NT2/D1 (cell line): ENCODE results near the gene RAB26.
"Not testable (repeated sequence)": the region's sequence is repeated elsewhere in the genome, so short reads cannot be mapped to it uniquely, and the experiment has no call there.

ENCODE experiments used
- DNase-seq: peaks from one replicate; pipeline ENCODE4 v3.0.0-alpha.2; 2011; ENCODE audit warnings: low read depth, low spot score
- H3K27me3 ChIP-seq: 2 replicates; pipeline ENCODE4 v1.6.0; 2011; ENCODE audit warnings: mild to moderate bottlenecking; ENCODE audit not compliant: insufficient read length, insufficient read depth
- H3K36me3 ChIP-seq: 2 replicates; pipeline ENCODE4 v1.6.1; 2011; ENCODE audit warnings: mild to moderate bottlenecking, low read length, mixed read lengths; ENCODE audit not compliant: insufficient read depth, insufficient read length
- H3K4me1 ChIP-seq: 2 replicates; pipeline ENCODE4 v1.5.1; 2011; ENCODE audit not compliant: insufficient read depth, insufficient read length
- H3K4me3 ChIP-seq: 2 replicates; pipeline ENCODE4 v1.5.1; 2011; ENCODE audit warnings: low read depth; ENCODE audit not compliant: insufficient read length
- H3K9ac ChIP-seq: 2 replicates; pipeline ENCODE4 v1.6.0; 2011; ENCODE audit warnings: low read depth; ENCODE audit not compliant: insufficient read length
- H3K9me3 ChIP-seq: 2 replicates; pipeline ENCODE4 v1.5.1; 2011; ENCODE audit warnings: mild to moderate bottlenecking, low read length; ENCODE audit not compliant: insufficient read depth
- SUZ12 ChIP-seq: IDR thresholded peaks from 2 replicates; pipeline ENCODE4 v1.6.1; 2011; ENCODE audit not compliant: insufficient read length, insufficient read depth; ENCODE audit errors: extremely low read depth
- YY1 ChIP-seq: IDR thresholded peaks from 2 replicates; pipeline ENCODE4 v1.6.1; 2011; ENCODE audit not compliant: insufficient read length, insufficient read depth
- ZNF274 ChIP-seq: IDR thresholded peaks from 2 replicates; pipeline ENCODE4 v1.6.1; 2011; ENCODE audit warnings: mild to moderate bottlenecking, low read depth, low read length

The RAB26 gene

GRCh38 chr16:2126928-2127556 lies 21.4 kb upstream of the RAB26 start:
- not testable (repeated sequence) for H3K4me3 ChIP-seq, H3K9me3 ChIP-seq, H3K27me3 ChIP-seq, DNase-seq, H3K36me3 ChIP-seq
- peak overlapping the region; percentile 42 for H3K9ac ChIP-seq
- H3K4me1 ChIP-seq: peaks cover 22% of the 10 kb centered on the region

DNA sequence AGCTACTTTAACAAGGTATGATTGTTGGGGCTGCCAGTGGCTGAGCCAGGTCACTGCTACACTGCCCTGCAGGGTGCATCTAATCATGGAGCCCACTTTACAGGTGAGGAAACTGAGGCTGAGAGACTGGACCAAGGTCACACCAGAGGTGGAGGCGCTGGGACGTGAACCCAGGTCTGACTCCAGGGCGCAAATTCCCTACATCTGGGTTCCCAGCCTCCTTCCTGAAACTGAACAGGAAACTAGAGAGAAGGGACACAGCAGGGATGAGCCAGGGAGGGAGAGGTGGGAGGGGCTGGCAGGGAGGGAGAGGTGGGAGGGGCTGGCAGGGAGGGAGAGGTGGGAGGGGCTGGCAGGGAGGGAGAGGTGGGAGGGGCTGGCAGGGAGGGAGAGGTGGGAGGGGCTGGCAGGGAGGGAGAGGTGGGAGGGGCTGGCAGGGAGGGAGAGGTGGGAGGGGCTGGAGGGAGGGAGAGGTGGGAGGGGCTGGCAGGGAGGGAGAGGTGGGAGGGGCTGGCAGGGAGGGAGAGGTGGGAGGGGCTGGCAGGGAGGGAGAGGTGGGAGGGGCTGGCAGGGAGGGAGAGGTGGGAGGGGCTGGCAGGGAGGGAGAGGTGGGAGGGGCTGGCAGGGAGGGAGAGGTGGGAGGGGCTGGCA lies 20.7 kb upstream of the RAB26 start:
- not testable (repeated sequence) for H3K9me3 ChIP-seq
- DNase-seq: peak; percentile 58

GRCh38 chr16:2129251-2129650 lies 19.2 kb upstream of the RAB26 start:
- not testable (repeated sequence) for H3K9me3 ChIP-seq, H3K27me3 ChIP-seq, DNase-seq, H3K9ac ChIP-seq, H3K36me3 ChIP-seq, H3K4me3 ChIP-seq
- H3K4me1 ChIP-seq: peaks cover 20% of the 10 kb centered on the region

More for the DNA sequence above, 20.7 kb upstream of the RAB26 start:
- not testable (repeated sequence) for H3K36me3 ChIP-seq, H3K4me3 ChIP-seq, H3K27me3 ChIP-seq, H3K9ac ChIP-seq
- H3K4me1 ChIP-seq: peaks cover 22% of the 10 kb centered on the region

DNA sequence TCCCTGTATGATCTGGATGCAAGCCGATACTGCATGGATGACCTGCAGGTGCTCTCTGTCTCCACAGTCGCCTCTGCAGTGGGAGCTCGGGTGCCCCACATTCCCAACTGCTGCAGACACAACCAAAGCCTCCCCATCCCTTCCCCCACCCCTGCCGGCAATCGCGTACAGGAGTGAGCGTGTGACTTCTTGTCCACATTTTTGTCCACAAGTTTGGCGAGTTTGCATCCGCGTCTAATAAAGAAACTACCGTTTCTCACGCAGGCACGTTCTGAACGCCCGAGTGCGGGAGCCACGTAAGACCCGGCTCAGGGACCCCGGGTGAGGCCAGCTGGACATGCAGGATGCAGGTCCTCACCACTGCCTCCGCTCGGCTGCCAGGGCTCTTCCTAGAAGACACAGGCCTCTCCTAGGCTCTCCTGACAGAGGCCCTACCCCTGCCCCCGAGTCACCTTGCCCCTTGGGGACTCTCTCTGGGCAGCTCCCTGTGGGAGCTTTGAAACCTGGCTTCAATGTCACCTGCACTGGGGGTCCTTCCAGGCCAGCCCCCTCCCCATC lies 18.5 kb upstream of the RAB26 start:
- not testable (repeated sequence) for H3K36me3 ChIP-seq, H3K9ac ChIP-seq, DNase-seq, H3K27me3 ChIP-seq, H3K9me3 ChIP-seq, H3K4me3 ChIP-seq
- H3K4me1 ChIP-seq: peaks cover 17% of the 10 kb centered on the region

DNA sequence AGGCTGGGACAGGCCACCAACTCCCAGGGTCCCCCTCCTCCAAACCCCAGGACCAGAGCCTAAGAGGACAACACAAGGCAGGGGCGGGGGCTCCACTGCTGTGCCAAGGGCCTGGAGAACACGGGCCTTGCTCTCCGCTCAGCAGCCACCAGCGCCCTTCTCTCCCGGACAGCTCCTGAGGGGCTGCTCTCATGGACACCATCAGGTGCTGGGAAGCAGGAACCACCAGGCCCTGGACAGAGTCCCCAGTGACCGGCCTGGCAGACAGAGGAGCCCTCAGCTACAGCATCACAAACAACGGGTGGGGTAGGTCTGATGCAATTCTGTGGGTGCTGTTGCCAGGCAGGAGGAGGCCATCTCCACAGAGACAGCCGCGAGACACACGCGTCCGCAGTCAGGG lies 14.6 kb upstream of the RAB26 start:
- H3K4me1 ChIP-seq, DNase-seq, H3K4me3 ChIP-seq, H3K36me3 ChIP-seq, H3K9ac ChIP-seq, H3K27me3 ChIP-seq, H3K9me3 ChIP-seq: not testable (repeated sequence)

GRCh38 chr16:2135071-2135470 lies 13.4 kb upstream of the RAB26 start:
- not testable (repeated sequence) for DNase-seq, H3K36me3 ChIP-seq, H3K27me3 ChIP-seq, H3K4me1 ChIP-seq, H3K9me3 ChIP-seq
- Histone ChIP-seq H3K9ac (peak overlapping the region; percentile 32), H3K4me3 (peak overlapping the region; percentile 26)

- H3K36me3 ChIP-seq, DNase-seq, H3K27me3 ChIP-seq, H3K4me1 ChIP-seq, H3K9me3 ChIP-seq: not testable (repeated sequence)
- peak within 1 kb of the TSS; percentile 64 for H3K9ac ChIP-seq
- H3K4me3 ChIP-seq: peak within 1 kb of the TSS; percentile 26
Observed at GRCh38 chr16:2135770-2136490, 12.5 kb upstream of the RAB26 start, which contains the start of gene PKD1. Gene PKD1, minus strand, starts transcription at chr16:2135898. Its CDS starts 209 bp downstream, at chr16:2135689.

DNA sequence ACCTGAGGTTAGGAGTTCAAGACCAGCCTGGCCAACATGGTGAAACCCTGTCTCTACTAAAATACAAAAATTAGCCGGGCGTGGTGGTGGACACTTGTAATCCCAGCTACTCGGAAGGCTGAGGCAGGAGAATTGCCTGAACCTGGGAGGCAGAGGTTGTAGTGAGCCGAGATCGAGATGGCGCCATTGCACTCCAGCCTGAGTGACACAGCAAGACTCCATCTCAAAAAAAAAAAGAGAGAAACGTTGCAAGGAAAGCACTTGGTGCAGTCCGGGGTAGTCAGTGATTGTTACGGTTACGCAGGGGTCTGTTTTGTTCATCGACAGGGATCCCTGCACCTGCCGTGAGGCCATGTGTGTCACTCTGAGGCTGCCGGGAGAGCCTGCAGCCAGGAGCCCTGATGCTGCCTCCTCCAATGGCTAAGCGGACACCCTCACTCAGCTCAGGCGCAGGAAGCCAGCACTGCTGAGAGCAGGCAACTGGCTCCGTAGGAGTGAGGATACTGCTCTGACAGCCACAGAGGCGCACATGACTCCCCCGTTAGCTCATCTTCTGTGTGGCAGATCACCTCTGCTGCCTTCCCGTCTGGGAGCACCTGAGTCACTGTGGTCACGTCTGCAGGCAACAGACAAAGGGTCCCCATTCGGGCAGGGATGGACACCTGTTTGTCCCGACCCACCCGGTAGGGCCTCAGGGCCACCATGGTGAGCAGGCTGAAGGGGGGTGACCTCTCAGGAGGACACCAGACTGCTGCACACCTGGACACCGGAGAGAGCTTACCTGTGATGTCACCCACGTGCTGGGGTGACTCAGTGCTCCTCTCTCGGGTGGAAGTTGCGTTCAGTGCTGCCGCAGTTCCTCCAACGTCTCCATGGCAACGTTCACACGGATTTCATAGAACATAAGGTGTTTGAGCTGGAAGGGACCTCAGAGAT lies 5.2 kb upstream of the RAB26 start:
- no peaks in the 10 kb centered on the region for H3K27me3 ChIP-seq
- DNase-seq: no peak
- TF ChIP-seq ZNF274: no peak
- no peak for TF ChIP-seq SUZ12
- no peak for TF ChIP-seq YY1
- no peaks in the 10 kb centered on the region for H3K9me3 ChIP-seq
- H3K4me1 ChIP-seq: peaks cover 21% of the 10 kb centered on the region
- H3K9ac ChIP-seq: no peak overlapping the region
- no peak overlapping the region for H3K4me3 ChIP-seq
- no peaks in the 10 kb centered on the region for H3K36me3 ChIP-seq
